ENCODE measurements around the gene IRF2BP1.

- TF ChIP-seq HINFP (CRISPR knock-in tag; IDR thresholded peaks at IDR 0.05; ENCODE audit: low read depth) (no peak), ZFP36 (IDR thresholded peaks at IDR 0.05; ENCODE audit: borderline replicate concordance, low read depth, low read length, partially characterized antibody) (no peak), ZNF83 (CRISPR knock-in tag; IDR thresholded peaks at IDR 0.05; ENCODE audit: borderline replicate concordance) (no peak), PRMT3 (CRISPR knock-in tag; IDR thresholded peaks at IDR 0.05; ENCODE audit: borderline replicate concordance, low read depth) (no peak), POLR2A (IDR thresholded peaks at IDR 0.05; ENCODE audit: insufficient read depth in 1 of 2, low read depth in 2 of 2, low read length in 2 of 2) (no peak), JUND (CRISPR knock-in tag; IDR thresholded peaks at IDR 0.05) (no peak), ZNF333 (CRISPR knock-in tag; IDR thresholded peaks at IDR 0.05; ENCODE audit: borderline replicate concordance) (no peak), ZNF224 (CRISPR knock-in tag; IDR thresholded peaks at IDR 0.05) (no peak), CAMTA2 (CRISPR knock-in tag; IDR thresholded peaks at IDR 0.05; ENCODE audit: borderline replicate concordance) (no peak)
These were observed 4.9 kb upstream of the IRF2BP1 start for GRCh38 chr19:45890877-45891276.

Data from HepG2 (cell line).